HL-60 (cell line): ENCODE results near the gene CYP1A2.
A peak's percentile ranks its signal among the peaks of the same experiment; 100 is the strongest.

Experiments
- DNase-seq, 2 experiments: peaks; one replicate each; pipeline ENCODE4 v3.0.0-alpha.2; 2010 to 2020; ENCODE audit warnings: low read depth in 1 of 2, low spot score in 1 of 2
- H3K27ac ChIP-seq: fragments of 250-450 bp; sonication (Bioruptor Pico); replicated peaks from 2 replicates; pipeline ENCODE4 v1.5.1; 2020; ENCODE audit warnings: mild to moderate bottlenecking, moderate library complexity
- H3K27me3 ChIP-seq: fragments of 250-450 bp; sonication (Bioruptor Pico); 2 replicates; pipeline ENCODE4 v1.5.1; 2021; ENCODE audit warnings: mild to moderate bottlenecking, moderate library complexity; ENCODE audit not compliant: insufficient read depth, poor library complexity, severe bottlenecking
- H3K4me3 ChIP-seq: replicated peaks from 2 replicates; pipeline ENCODE4 v1.5.1; 2011; ENCODE audit warnings: mild to moderate bottlenecking, control low read depth, low read length; ENCODE audit not compliant: insufficient read depth
- CTCF ChIP-seq: IDR thresholded peaks from one replicate; pipeline ENCODE4 v1.5.1; 2011; ENCODE audit warnings: low read length, control low read depth, inconsistent platforms; ENCODE audit not compliant: insufficient read depth
- GABPA ChIP-seq: IDR thresholded peaks from 2 replicates; pipeline ENCODE4 v1.6.1; 2012; ENCODE audit warnings: low read depth
- POLR2AphosphoS5 ChIP-seq: IDR thresholded peaks from 2 replicates; pipeline ENCODE4 v1.6.1; 2012; ENCODE audit warnings: low read depth
- REST ChIP-seq: IDR thresholded peaks from 2 replicates; pipeline ENCODE4 v1.6.1; 2012; ENCODE audit warnings: low read depth; ENCODE audit not compliant: insufficient replicate concordance
- SPI1 ChIP-seq: IDR thresholded peaks from 2 replicates; pipeline ENCODE4 v1.6.1; 2012; ENCODE audit warnings: low read depth, mild to moderate bottlenecking, borderline replicate concordance

The CYP1A2 gene

GRCh38 chr15:74722591-74722990 is 26.1 kb upstream of the CYP1A2 start:
- TF ChIP-seq REST (no peak), CTCF (no peak), GABPA (no peak), POLR2AphosphoS5 (no peak), SPI1 (no peak)
- Histone ChIP-seq H3K4me3 (no peak overlapping the region), H3K27me3 (peaks cover 19% of the 10 kb centered on the region), H3K27ac (no peak overlapping the region)
- no peak for DNase-seq

GRCh38 chr15:74723187-74723586 is 25.5 kb upstream of the CYP1A2 start:
- Histone ChIP-seq H3K4me3 (no peak overlapping the region), H3K27ac (no peak overlapping the region), H3K27me3 (peaks cover 19% of the 10 kb centered on the region)
- DNase-seq: no peak
- TF ChIP-seq REST (no peak), SPI1 (no peak), GABPA (no peak), CTCF (no peak), POLR2AphosphoS5 (no peak)

GRCh38 chr15:74723754-74724334 is 24.8 kb upstream of the CYP1A2 start:
- TF ChIP-seq REST (no peak), POLR2AphosphoS5 (no peak), GABPA (no peak), CTCF (no peak), SPI1 (no peak)
- peak in 1 of 2 experiments; percentile 22 for DNase-seq
- Histone ChIP-seq H3K4me3 (no peak overlapping the region), H3K27me3 (peaks cover 19% of the 10 kb centered on the region), H3K27ac (no peak overlapping the region)
